Endothelial cell of umbilical vein (primary cell): Measurements from ENCODE around the gene HS6ST2. TPM values are rescaled to one million over a fixed set of nuclear protein-coding genes. Genes with fewer than 3 reads are reported as not detected.

Experiments used
- BruUV-seq: library from RNA; stranded (reverse); fragments of 400-500 nt; replicated peaks from 2 replicates; lab custom pipeline; 2021; lab: Mats Ljungman, UMichigan
- CTCF ChIA-PET: fragments of 300-600, 350-600 bp; sonication (Branson Sonifier 250); formaldehyde crosslinking; loops from one replicate; lab custom pipeline; 2021; ENCODE audit warnings: antibody characterized with exemption, inconsistent platforms; lab: Charles Lee
- POLR2A ChIA-PET: fragments of 300-600, 350-600 bp; sonication (Branson Sonifier 250); formaldehyde crosslinking; loops from one replicate; lab custom pipeline; 2021; ENCODE audit warnings: antibody characterized with exemption, inconsistent platforms; lab: Charles Lee
- DNase-seq: peaks from one replicate; pipeline ENCODE4 v3.0.0-alpha.2; 2011; ENCODE audit warnings: low read depth, low spot score
- FAIRE-seq: peaks from 2 replicates; lab custom pipeline; 2011; peaks lifted over from hg19 to GRCh38; lab: Jason Lieb, UNC
- H2AFZ ChIP-seq: 2 replicates; pipeline ENCODE4 v1.6.0; 2012; ENCODE audit warnings: low read depth, low read length, control low read depth, inconsistent platforms
- H3K27ac ChIP-seq: 2 replicates; pipeline ENCODE4 v1.5.1; 2011; ENCODE audit warnings: low read depth, mild to moderate bottlenecking, control low read depth, low read length, moderate library complexity; ENCODE audit not compliant: insufficient read depth
- H3K27me3 ChIP-seq, 2 experiments: 2 replicates each; pipeline versions ENCODE4 v1.6.0 to v1.6.1; 2011; ENCODE audit warnings: low read length in 2 of 2, mixed read lengths in 1 of 2; ENCODE audit not compliant: control insufficient read depth in 2 of 2, insufficient read depth in 2 of 2
- H3K36me3 ChIP-seq, 2 experiments: 2 replicates in 1 of 2; 3 replicates in 1 of 2; pipeline ENCODE4 v1.5.1; 2011; ENCODE audit warnings: low read length in 2 of 2, mild to moderate bottlenecking in 1 of 2, moderate library complexity in 1 of 2; ENCODE audit not compliant: control insufficient read depth in 2 of 2, insufficient read depth in 2 of 2; ENCODE audit errors: extremely low read depth in 1 of 2
- H3K4me1 ChIP-seq: 3 replicates; pipeline ENCODE4 v1.5.1; 2011; ENCODE audit warnings: mild to moderate bottlenecking, low read length; ENCODE audit not compliant: control insufficient read depth, insufficient read depth; ENCODE audit errors: extremely low read depth
- H3K4me2 ChIP-seq: 2 replicates; pipeline ENCODE4 v1.6.1; 2011; ENCODE audit warnings: low read length, control low read depth, mixed read lengths; ENCODE audit not compliant: insufficient read depth
- H3K4me3 ChIP-seq, 3 experiments: fragments of 200-600 bp in 1 of 3; sonication (generic), shearing (Covaris generic) in 1 of 3; replicated peaks in 1 of 3; 2 replicates each; pipeline ENCODE4 v1.5.1; 2011 to 2016; ENCODE audit warnings: control low read depth in 3 of 3, low read length in 3 of 3, mild to moderate bottlenecking in 2 of 3, inconsistent platforms in 1 of 3, low read depth in 1 of 3, moderate library complexity in 1 of 3; ENCODE audit not compliant: insufficient read depth in 1 of 3
- H3K79me2 ChIP-seq: 2 replicates; pipeline ENCODE4 v1.6.0; 2012; ENCODE audit warnings: low read length, inconsistent platforms; ENCODE audit not compliant: control insufficient read depth, insufficient read depth
- H3K9ac ChIP-seq: replicated peaks from 2 replicates; pipeline ENCODE3; 2011; ENCODE audit warnings: low read length, control low read depth; ENCODE audit not compliant: insufficient read depth; ENCODE audit errors: extremely low read depth
- H3K9me1 ChIP-seq: replicated peaks from 3 replicates; pipeline ENCODE4 v1.6.0; 2011; ENCODE audit warnings: mild to moderate bottlenecking, low read length; ENCODE audit not compliant: control insufficient read depth, insufficient read depth; ENCODE audit errors: extremely low read depth
- H3K9me3 ChIP-seq: replicated peaks from 2 replicates; pipeline ENCODE4 v1.5.1; 2012; ENCODE audit warnings: low read length, inconsistent platforms; ENCODE audit not compliant: control insufficient read depth, insufficient read depth
- H4K20me1 ChIP-seq: replicated peaks from 2 replicates; pipeline ENCODE3; 2011; ENCODE audit warnings: mild to moderate bottlenecking, low read length; ENCODE audit not compliant: control insufficient read depth, insufficient read depth; ENCODE audit errors: extremely low read depth
- CTCF ChIP-seq, 2 donors: IDR thresholded peaks; 1 replicate in 1 of 2; 2 replicates in 1 of 2; pipeline ENCODE4 v1.5.1; 2011; ENCODE audit warnings: low read length in 2 of 2, mild to moderate bottlenecking in 2 of 2, moderate library complexity in 2 of 2, control low read depth in 1 of 2, inconsistent platforms in 1 of 2, low read depth in 1 of 2; ENCODE audit not compliant: insufficient read depth in 1 of 2; ENCODE audit errors: extremely low read depth in 1 of 2
- EZH2 ChIP-seq: IDR thresholded peaks from 2 replicates; pipeline ENCODE4 v1.6.1; 2012; ENCODE audit warnings: borderline replicate concordance, low read depth, mild to moderate bottlenecking, moderate library complexity, low read length, inconsistent platforms; ENCODE audit not compliant: severe bottlenecking
- FOS ChIP-seq: IDR thresholded peaks from 2 replicates; pipeline ENCODE4 v1.6.1; 2011; ENCODE audit warnings: mild to moderate bottlenecking, low read length, moderate library complexity, borderline replicate concordance; ENCODE audit not compliant: insufficient read depth
- GATA2 ChIP-seq: IDR thresholded peaks from 2 replicates; pipeline ENCODE4 v1.7.0; 2011; ENCODE audit warnings: low read depth, mild to moderate bottlenecking, moderate library complexity, mixed read lengths, low read length; ENCODE audit not compliant: insufficient read length, insufficient read depth
- JUN ChIP-seq: IDR thresholded peaks from 2 replicates; pipeline ENCODE4 v1.6.1; 2011; ENCODE audit warnings: borderline replicate concordance, low read depth; ENCODE audit not compliant: insufficient read length, insufficient read depth
- MYC ChIP-seq: IDR thresholded peaks from one replicate; pipeline ENCODE4 v1.6.1; 2011; ENCODE audit warnings: mild to moderate bottlenecking, low read depth, low read length
- POLR2A ChIP-seq: IDR thresholded peaks from 2 replicates; pipeline ENCODE4 v1.6.1; 2012; ENCODE audit warnings: low read depth, mild to moderate bottlenecking, control low read depth, low read length
- POLR2AphosphoS5 ChIP-seq: IDR thresholded peaks from 2 replicates; pipeline ENCODE4 v1.6.1; 2012; ENCODE audit warnings: low read depth, mild to moderate bottlenecking, control low read depth, low read length, moderate library complexity; ENCODE audit not compliant: insufficient read depth
- dilution Hi-C: fragments of 300-500 bp; cut with MboI; formaldehyde crosslinking; loops from one replicate; pipeline ENCODE4 v1.15.0; 2019; ENCODE audit warnings: low sequenced_read_pairs; ENCODE audit not compliant: extremely low pct_ligation_motif_present
- intact Hi-C: fragments of 100-400 bp; cut with micrococcal nuclease; formaldehyde crosslinking; loops from one replicate; pipeline ENCODE4 v1.10.0; 2022
- polyA plus RNA-seq, 4 experiments: library from polyadenylated mRNA; depleted of rRNA in 3 of 4; stranded (reverse) in 3 of 4; unstranded in 1 of 4; fragments of >200 nt; gene quantifications; 2 replicates each; pipeline versions ENCODE4 v1.2.1 to v1.2.3, GENCODE V29; 2011 to 2012; ENCODE audit warnings: missing spikeins in 1 of 4
- total RNA-seq: library from RNA; stranded (reverse); gene quantifications from 2 replicates; pipeline ENCODE4 v1.2.3, GENCODE V29; 2021
- TF ChIP-seq, protein P1 (sequence below): IDR thresholded peaks from 2 replicates; pipeline ENCODE4 v1.6.1; 2011; ENCODE audit not compliant: insufficient read depth, insufficient read length

The HS6ST2 gene
- total and polyA plus RNA-seq, 2 donors (not counting 3 experiments of a cell fraction or from before 2014, with no cell fraction given), result 0.49 to 0.84 TPM

- Histone ChIP-seq H3K9me1 (no peaks in the 10 kb centered on the region), H3K36me3 (no peaks in the 10 kb centered on the region), H3K9me3 (no peaks in the 10 kb centered on the region), H3K4me2 (no peak overlapping the region), H4K20me1 (no peaks in the 10 kb centered on the region), H3K4me3 (no peak overlapping the region), H3K4me1 (no peaks in the 10 kb centered on the region), H3K27me3 (no peaks in the 10 kb centered on the region), H3K9ac (no peak overlapping the region), H3K27ac (no peak overlapping the region), H3K79me2 (no peaks in the 10 kb centered on the region), H2AFZ (no peak overlapping the region)
- dilution Hi-C loops, result no loop called here
- peak; percentile 1 for DNase-seq
- POLR2A ChIA-PET, result no interaction called here
- CTCF ChIA-PET, result interaction anchor here (1.2 to 1.6 kb wide), 6 partner anchors 9 to 738 kb away, joined by 3 to 16 read pairs (median 3); no protein-coding TSS in a partner anchor
- intact Hi-C loops, result loop anchor here (1.0 kb wide), 1 partner anchor 300 kb away; no protein-coding TSS in a partner anchor
- TF ChIP-seq POLR2A, result no peak
- TF ChIP-seq CTCF (IDR thresholded peaks at IDR 0.05; ENCODE audit: extremely low read depth in 1 of 2, insufficient read depth in 1 of 2, low read depth in 1 of 2, low read length in 2 of 2), result peak in 1 of 2 donors; percentile 17
- no TSS peak for BruUV-seq
- no peak for FAIRE-seq
Measured at GRCh38 chrX:132592880-132593279, 365.5 kb downstream of the HS6ST2 start.

DNA sequence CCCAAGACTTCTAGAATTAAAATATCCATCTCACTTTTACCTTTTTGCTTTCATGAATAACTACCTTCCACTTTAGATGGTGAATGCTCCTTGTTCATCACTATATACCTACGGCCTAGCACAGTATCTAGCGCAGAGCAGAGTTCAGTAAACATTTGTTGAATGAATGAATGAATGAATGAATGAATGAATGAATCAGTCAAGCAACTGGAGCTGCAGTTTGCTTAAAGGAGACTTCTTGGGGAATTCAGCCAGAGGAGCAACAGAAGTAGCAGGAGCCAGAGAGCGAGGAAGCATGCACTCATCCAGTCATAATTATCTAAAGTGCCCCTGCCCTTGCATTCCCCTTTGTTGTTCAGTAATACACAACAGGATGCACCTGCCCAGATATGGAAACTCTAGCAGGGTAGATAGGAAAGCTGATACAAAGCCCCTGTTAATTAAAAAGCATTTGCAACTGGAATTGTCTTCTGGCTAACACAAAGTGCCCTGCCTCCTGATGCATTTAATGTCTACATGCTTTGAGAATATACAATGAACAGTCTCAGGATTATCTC is 366.6 kb downstream of the HS6ST2 start:
- TF ChIP-seq CTCF (IDR thresholded peaks at IDR 0.05; ENCODE audit: extremely low read depth in 1 of 2, insufficient read depth in 1 of 2, low read depth in 1 of 2, low read length in 2 of 2) (no peak), JUN (no peak), MYC (no peak), FOS (no peak), POLR2AphosphoS5 (no peak), EZH2 (no peak), POLR2A (no peak), GATA2 (no peak)
- TF ChIP-seq, protein P1, sequence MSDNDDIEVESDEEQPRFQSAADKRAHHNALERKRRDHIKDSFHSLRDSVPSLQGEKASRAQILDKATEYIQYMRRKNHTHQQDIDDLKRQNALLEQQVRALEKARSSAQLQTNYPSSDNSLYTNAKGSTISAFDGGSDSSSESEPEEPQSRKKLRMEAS, result no peak
- no peak overlapping the region for H3K4me3 ChIP-seq
- no peaks in the 10 kb centered on the region for H3K27me3 ChIP-seq
- FAIRE-seq (no peak), DNase-seq (peak; percentile 34)
- H3K9me3 ChIP-seq, result no peaks in the 10 kb centered on the region
- no TSS peak for BruUV-seq
- no peaks in the 10 kb centered on the region for H3K36me3 ChIP-seq
- H3K79me2 ChIP-seq, result no peaks in the 10 kb centered on the region
- no peak overlapping the region for H2AFZ ChIP-seq
- CTCF ChIA-PET, result interaction anchor here (1.2 to 1.3 kb wide), 2 partner anchors 104 to 366 kb away, joined by 3 read pairs; no protein-coding TSS in a partner anchor
- no peak overlapping the region for H3K27ac ChIP-seq
- H3K9ac ChIP-seq, result no peak overlapping the region
- H3K4me2 ChIP-seq, result no peak overlapping the region
- no peaks in the 10 kb centered on the region for H4K20me1 ChIP-seq
- no peaks in the 10 kb centered on the region for H3K9me1 ChIP-seq
- dilution Hi-C loops (no loop called here), intact Hi-C loops (no loop called here)
- POLR2A ChIA-PET, result no interaction called here
- H3K4me1 ChIP-seq, result no peaks in the 10 kb centered on the region
